ENCODE results near the gene PDK1. TPM values are rescaled to one million over a fixed set of nuclear protein-coding genes. Genes with fewer than 3 reads are reported as not detected.

The PDK1 gene
- total RNA-seq, 2 donors from 2014 or later = 6.2 to 14.4 TPM

DNA sequence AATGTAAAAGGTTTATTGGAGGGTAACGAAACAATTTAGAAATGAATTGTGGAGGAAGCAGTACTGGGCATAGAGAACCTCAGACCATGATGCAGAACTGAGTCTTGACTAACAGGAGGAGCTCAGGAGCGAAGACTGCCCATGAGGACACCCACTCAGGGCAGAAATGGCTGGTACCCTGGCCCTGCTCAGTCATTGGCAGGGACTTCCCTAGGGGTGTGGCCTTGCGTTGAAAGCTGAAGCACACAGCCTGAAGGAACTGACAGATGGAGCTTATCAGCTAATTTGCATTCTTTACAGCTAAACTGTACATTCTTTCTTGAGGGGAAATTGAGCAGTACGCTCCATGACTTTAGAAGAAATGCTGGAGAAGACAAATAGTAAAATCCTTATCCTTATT is 57.1 kb downstream of the PDK1 start:
- Histone ChIP-seq H3K4me1 (replicated peaks) (no peaks in the 10 kb centered on the region), H3K36me3 (no peaks in the 10 kb centered on the region), H3K4me3 (no peak overlapping the region), H3K9me3 (no peaks in the 10 kb centered on the region), H3K27me3 (replicated peaks; ENCODE audit: insufficient read depth) (no peaks in the 10 kb centered on the region), H3K27ac (no peak overlapping the region)
- WGBS = 68% methylated on average over 4 of the region's 4 CpGs
- TF ChIP-seq POLR2A (IDR thresholded peaks at IDR 0.05) (no peak), POLR2AphosphoS5 (IDR thresholded peaks at IDR 0.05) (no peak)
- TF ChIP-seq, protein P1, sequence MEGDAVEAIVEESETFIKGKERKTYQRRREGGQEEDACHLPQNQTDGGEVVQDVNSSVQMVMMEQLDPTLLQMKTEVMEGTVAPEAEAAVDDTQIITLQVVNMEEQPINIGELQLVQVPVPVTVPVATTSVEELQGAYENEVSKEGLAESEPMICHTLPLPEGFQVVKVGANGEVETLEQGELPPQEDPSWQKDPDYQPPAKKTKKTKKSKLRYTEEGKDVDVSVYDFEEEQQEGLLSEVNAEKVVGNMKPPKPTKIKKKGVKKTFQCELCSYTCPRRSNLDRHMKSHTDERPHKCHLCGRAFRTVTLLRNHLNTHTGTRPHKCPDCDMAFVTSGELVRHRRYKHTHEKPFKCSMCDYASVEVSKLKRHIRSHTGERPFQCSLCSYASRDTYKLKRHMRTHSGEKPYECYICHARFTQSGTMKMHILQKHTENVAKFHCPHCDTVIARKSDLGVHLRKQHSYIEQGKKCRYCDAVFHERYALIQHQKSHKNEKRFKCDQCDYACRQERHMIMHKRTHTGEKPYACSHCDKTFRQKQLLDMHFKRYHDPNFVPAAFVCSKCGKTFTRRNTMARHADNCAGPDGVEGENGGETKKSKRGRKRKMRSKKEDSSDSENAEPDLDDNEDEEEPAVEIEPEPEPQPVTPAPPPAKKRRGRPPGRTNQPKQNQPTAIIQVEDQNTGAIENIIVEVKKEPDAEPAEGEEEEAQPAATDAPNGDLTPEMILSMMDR (IDR thresholded peaks at IDR 0.05) = no peak
- no peak for DNase-seq (ENCODE audit: low spot score)
- intact Hi-C loops (cut with DNase I) = no loop called here

DNA sequence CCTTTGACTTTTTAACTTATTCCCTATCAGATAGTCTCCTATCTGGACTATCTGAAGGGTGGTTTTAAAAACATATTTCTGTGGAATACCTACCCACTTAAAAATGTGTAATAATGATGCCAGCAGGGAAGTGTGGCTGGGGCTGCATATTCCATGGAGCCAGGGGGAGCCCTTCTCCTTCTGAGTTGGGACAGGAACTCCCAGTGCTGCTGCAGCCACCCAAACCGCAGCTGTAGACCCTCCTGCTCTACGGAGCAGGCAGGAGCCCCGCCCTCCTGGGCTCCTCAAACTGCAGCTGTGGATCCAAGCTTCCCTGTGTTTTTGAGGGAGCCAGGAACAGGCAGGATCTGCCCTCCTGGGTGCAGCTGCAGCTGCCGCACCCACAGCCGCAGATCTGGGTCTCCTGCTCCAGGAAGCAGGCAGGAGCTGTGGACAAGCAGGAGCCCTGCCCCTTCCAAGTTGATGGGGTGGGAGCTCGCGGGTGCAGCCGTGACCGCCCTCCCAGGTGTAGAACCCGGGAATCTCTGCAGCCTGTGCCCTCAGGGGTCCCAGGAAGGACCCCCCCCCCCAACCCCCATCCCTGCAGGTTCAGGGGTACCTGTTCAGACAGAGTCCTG is 57.8 kb downstream of the PDK1 start:
- no peaks in the 10 kb centered on the region for H3K27me3 ChIP-seq (replicated peaks; ENCODE audit: insufficient read depth)
- DNase-seq (ENCODE audit: low spot score) = no peak
- H3K4me3 ChIP-seq = no peak overlapping the region
- intact Hi-C loops (cut with DNase I) = no loop called here
- WGBS = 79% methylated on average over 6 of the region's 10 CpGs
- H3K9me3 ChIP-seq = no peaks in the 10 kb centered on the region
- H3K4me1 ChIP-seq (replicated peaks) = no peaks in the 10 kb centered on the region
- no peaks in the 10 kb centered on the region for H3K36me3 ChIP-seq
- H3K27ac ChIP-seq = no peak overlapping the region
- TF ChIP-seq, protein P1 (IDR thresholded peaks at IDR 0.05) = no peak
- no peak for TF ChIP-seq POLR2AphosphoS5 (IDR thresholded peaks at IDR 0.05)

- H3K4me1 ChIP-seq (replicated peaks) = no peaks in the 10 kb centered on the region
- DNase-seq (ENCODE audit: low spot score) = no peak
- no peaks in the 10 kb centered on the region for H3K27me3 ChIP-seq (replicated peaks; ENCODE audit: insufficient read depth)
Observed at GRCh38 chr2:172614932-172615331, 59.0 kb downstream of the PDK1 start.

DNA sequence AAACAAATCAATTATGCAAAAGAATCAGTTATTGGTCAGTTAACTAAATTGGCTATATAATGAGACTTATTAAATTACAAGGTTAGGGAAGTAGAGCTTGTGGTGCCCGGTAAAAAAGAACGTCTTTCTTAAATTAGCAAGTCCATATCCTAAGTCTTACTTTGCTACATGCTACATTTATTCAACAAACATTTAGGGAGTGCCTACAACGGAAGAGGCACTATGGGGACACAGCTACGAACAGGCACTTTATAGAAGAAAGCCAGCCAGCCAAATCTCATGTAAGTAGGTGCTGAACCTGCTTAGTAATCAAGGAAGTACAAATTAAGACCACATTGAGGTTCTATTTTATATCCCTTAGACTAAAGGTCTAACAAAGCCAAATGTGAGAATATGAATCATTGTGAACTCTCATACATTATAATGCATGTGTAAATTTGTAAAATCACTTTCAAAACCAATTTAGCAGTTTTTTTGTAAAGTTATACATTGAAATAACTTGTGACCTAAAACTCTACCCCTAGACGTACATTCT is 59.9 kb downstream of the PDK1 start:
- no peak for TF ChIP-seq POLR2A (IDR thresholded peaks at IDR 0.05)
- TF ChIP-seq, protein P1 (IDR thresholded peaks at IDR 0.05) = no peak
- no peak for TF ChIP-seq POLR2AphosphoS5 (IDR thresholded peaks at IDR 0.05)
- 73% methylated on average over 5 of the region's 5 CpGs for WGBS

More at GRCh38 chr2:172614932-172615331, 59.0 kb downstream of the PDK1 start:
- TF ChIP-seq POLR2A (IDR thresholded peaks at IDR 0.05) (no peak), POLR2AphosphoS5 (IDR thresholded peaks at IDR 0.05) (no peak)
- TF ChIP-seq, protein P1 (IDR thresholded peaks at IDR 0.05) = no peak
- Histone ChIP-seq H3K36me3 (no peaks in the 10 kb centered on the region), H3K4me3 (no peak overlapping the region), H3K27ac (no peak overlapping the region), H3K9me3 (no peaks in the 10 kb centered on the region)
- 76% methylated on average over 6 of the region's 6 CpGs for WGBS
- intact Hi-C loops (cut with DNase I) = no loop called here

DNA sequence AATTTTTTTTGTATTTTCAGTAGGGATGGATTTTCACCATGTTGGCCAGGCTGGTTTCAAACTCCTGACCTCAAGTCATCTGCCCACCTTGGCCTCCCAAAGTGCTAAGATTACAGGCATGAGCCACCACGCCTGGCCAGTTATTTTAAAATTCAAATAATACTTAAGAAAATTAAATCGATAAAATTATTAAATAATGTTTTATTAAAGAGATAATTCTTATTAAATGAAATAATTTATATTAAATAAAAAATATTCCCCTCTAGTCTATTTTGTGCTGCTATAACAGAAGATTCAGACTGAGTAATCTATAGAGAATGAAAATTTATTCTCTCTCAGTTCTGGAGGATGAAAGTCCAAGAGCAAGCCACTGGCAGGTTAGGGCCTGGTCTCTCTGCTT is 61.2 kb downstream of the PDK1 start:
- 100% methylated on average over 2 of the region's 2 CpGs for WGBS
- no peaks in the 10 kb centered on the region for H3K4me1 ChIP-seq (replicated peaks)
- H3K27ac ChIP-seq = no peak overlapping the region
- H3K27me3 ChIP-seq (replicated peaks; ENCODE audit: insufficient read depth) = no peaks in the 10 kb centered on the region
- intact Hi-C loops (cut with DNase I) = no loop called here
- TF ChIP-seq POLR2A (IDR thresholded peaks at IDR 0.05) (no peak), POLR2AphosphoS5 (IDR thresholded peaks at IDR 0.05) (no peak)
- TF ChIP-seq, protein P1 (IDR thresholded peaks at IDR 0.05) = no peak
- no peak overlapping the region for H3K4me3 ChIP-seq
- no peak for DNase-seq (ENCODE audit: low spot score)
- H3K36me3 ChIP-seq = no peaks in the 10 kb centered on the region
- H3K9me3 ChIP-seq = no peaks in the 10 kb centered on the region

More for the DNA sequence above, 59.9 kb downstream of the PDK1 start:
- Histone ChIP-seq H3K27me3 (replicated peaks; ENCODE audit: insufficient read depth) (no peaks in the 10 kb centered on the region), H3K4me1 (replicated peaks) (no peaks in the 10 kb centered on the region), H3K9me3 (no peaks in the 10 kb centered on the region), H3K27ac (no peak overlapping the region), H3K36me3 (no peaks in the 10 kb centered on the region), H3K4me3 (no peak overlapping the region)
- DNase-seq (ENCODE audit: low spot score) = no peak
- intact Hi-C loops (cut with DNase I) = no loop called here
